ENCODE data around the gene INO80D.
"Not testable (repeated sequence)": the region's sequence is repeated elsewhere in the genome, so short reads cannot be mapped to it uniquely, and the experiment has no call there.

The INO80D gene

DNA sequence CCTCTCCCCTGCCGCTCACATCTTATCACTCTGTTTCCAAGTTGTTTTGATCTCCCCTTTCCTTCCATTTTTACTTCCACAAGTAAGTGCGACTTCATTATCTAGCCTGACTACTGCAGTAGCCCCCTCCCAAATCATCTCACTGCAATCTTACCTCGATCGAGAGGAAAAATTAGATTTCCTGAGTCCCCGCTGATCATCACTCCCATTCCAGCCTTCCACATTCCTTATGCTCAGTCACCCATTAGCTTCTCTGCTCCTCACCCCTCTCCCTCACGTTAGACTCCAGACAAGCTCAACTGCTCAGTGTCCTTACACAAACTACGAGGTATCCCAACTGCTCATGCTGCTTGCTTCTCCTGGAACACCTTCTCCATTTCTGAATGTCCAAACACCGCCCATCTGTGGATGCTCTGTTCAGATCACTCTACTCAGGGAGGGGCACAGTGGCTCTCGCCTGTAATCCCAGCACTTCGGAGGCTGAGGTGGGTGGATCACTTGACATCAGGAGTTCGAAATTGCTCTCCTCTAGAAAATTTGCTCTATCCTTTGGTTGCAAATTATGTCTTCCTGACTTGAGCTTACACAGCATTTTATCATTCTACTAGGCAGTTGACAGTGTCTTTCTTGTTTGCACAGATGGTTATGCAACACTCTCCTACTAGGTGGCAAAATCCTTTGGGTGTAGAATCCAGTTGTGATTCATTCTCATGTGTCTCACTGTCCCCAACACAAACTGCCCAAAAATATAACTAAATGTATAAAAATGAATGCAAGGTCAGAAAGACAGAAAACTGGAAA is 96.5 kb downstream of the INO80D start:
- Histone ChIP-seq H3K4me1 (ENCODE audit: insufficient read depth, low read length) (no peaks in the 10 kb centered on the region), H3K36me3 (ENCODE audit: insufficient read depth, low read depth, low read length) (peaks cover 18% of the 10 kb centered on the region; the same call in 1 of the 2 replicates), H3K4me3 (ENCODE audit: low read length) (no peak overlapping the region), H3K27ac (ENCODE audit: low read length) (no peak overlapping the region), H3K9me3 (ENCODE audit: insufficient read depth, low read depth, low read length) (no peaks in the 10 kb centered on the region), H3K9ac (ENCODE audit: low read depth, low read length) (no peak overlapping the region), H3K27me3 (ENCODE audit: insufficient read depth, low read length) (no peaks in the 10 kb centered on the region)

- peaks cover 18% of the 10 kb centered on the region; the same call in 1 of the 2 replicates for H3K36me3 ChIP-seq (ENCODE audit: insufficient read depth, low read depth, low read length)
- H3K4me1 ChIP-seq (ENCODE audit: insufficient read depth, low read length); H3K9ac ChIP-seq (ENCODE audit: low read depth, low read length); H3K9me3 ChIP-seq (ENCODE audit: insufficient read depth, low read depth, low read length); H3K4me3 ChIP-seq (ENCODE audit: low read length); H3K27me3 ChIP-seq (ENCODE audit: insufficient read depth, low read length); H3K27ac ChIP-seq (ENCODE audit: low read length): not testable (repeated sequence)
Observed at GRCh38 chr2:205988681-205989080, 97.3 kb downstream of the INO80D start.

GRCh38 chr2:205988274-205988673 is 97.7 kb downstream of the INO80D start:
- Histone ChIP-seq H3K9ac (ENCODE audit: low read depth, low read length) (no peak overlapping the region), H3K27me3 (ENCODE audit: insufficient read depth, low read length) (no peaks in the 10 kb centered on the region), H3K4me3 (ENCODE audit: low read length) (no peak overlapping the region), H3K9me3 (ENCODE audit: insufficient read depth, low read depth, low read length) (no peaks in the 10 kb centered on the region), H3K27ac (ENCODE audit: low read length) (no peak overlapping the region), H3K36me3 (ENCODE audit: insufficient read depth, low read depth, low read length) (peaks cover 18% of the 10 kb centered on the region; the same call in 1 of the 2 replicates), H3K4me1 (ENCODE audit: insufficient read depth, low read length) (no peaks in the 10 kb centered on the region)

DNA sequence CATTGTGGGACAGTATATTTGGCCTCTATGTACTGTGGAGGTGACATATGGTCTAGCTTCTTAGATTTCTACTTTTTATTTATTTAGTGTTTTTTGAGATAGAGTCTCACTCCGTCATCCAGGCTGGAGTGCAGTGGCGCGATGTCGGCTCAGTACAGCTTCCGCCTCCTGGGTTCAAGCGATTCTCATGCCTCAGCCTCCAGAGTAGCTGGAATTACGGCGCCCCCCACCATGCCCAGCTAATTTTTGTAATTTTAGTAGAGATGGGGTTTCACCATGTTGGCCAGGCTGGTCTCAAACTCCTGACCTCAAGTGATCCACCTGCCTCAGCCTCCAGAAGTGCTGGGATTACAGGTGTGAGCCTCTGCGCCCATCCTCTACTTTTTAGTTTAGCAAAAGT is 99.6 kb downstream of the INO80D start:
- H3K9me3 ChIP-seq (ENCODE audit: insufficient read depth, low read depth, low read length); H3K9ac ChIP-seq (ENCODE audit: low read depth, low read length); H3K27me3 ChIP-seq (ENCODE audit: insufficient read depth, low read length); H3K4me3 ChIP-seq (ENCODE audit: low read length); H3K4me1 ChIP-seq (ENCODE audit: insufficient read depth, low read length); H3K36me3 ChIP-seq (ENCODE audit: insufficient read depth, low read depth, low read length); H3K27ac ChIP-seq (ENCODE audit: low read length): not testable (repeated sequence)

- H3K4me3 ChIP-seq (ENCODE audit: low read length) = no peak overlapping the region
- no peaks in the 10 kb centered on the region for H3K9me3 ChIP-seq (ENCODE audit: insufficient read depth, low read depth, low read length)
- no peaks in the 10 kb centered on the region for H3K4me1 ChIP-seq (ENCODE audit: insufficient read depth, low read length)
- no peak overlapping the region for H3K27ac ChIP-seq (ENCODE audit: low read length)
- no peaks in the 10 kb centered on the region for H3K27me3 ChIP-seq (ENCODE audit: insufficient read depth, low read length)
- H3K9ac ChIP-seq (ENCODE audit: low read depth, low read length) = no peak overlapping the region
- H3K36me3 ChIP-seq (ENCODE audit: insufficient read depth, low read depth, low read length) = no peaks in the 10 kb centered on the region; the same call in 1 of the 2 replicates
Observed at GRCh38 chr2:205984381-205984780, 101.6 kb downstream of the INO80D start.

DNA sequence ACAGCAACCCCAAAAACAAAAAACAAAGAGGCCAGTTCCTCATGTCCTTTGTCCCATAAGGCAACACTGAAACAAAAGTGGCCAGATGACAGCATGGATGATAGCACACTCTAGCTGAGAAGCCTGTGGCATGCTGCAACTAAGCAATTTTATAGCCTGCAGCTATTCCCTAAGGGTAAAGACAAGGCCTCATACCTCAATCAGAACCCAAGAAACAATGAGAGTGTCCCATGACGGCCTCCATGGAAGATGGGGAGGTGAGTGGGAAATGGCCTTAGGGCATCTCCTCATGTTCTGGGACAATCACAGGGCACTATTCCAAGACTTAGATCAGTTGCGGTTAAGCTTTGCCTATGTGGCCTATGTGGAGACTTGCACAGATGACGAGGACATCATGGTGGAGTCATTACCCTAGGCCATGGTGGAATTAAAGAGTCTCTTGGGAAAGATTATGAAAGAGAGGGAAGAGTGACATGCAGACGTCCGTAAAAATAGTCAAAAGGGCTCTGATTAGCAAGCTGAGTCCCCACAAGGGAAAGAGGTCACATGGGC is 103.1 kb downstream of the INO80D start:
- Histone ChIP-seq H3K9ac (ENCODE audit: low read depth, low read length) (no peak overlapping the region), H3K9me3 (ENCODE audit: insufficient read depth, low read depth, low read length) (no peaks in the 10 kb centered on the region), H3K27me3 (ENCODE audit: insufficient read depth, low read length) (no peaks in the 10 kb centered on the region), H3K4me3 (ENCODE audit: low read length) (no peak overlapping the region), H3K36me3 (ENCODE audit: insufficient read depth, low read depth, low read length) (no peaks in the 10 kb centered on the region), H3K4me1 (ENCODE audit: insufficient read depth, low read length) (no peaks in the 10 kb centered on the region), H3K27ac (ENCODE audit: low read length) (no peak overlapping the region)

GRCh38 chr2:205978728-205979127 is 107.2 kb downstream of the INO80D start:
- H3K27me3 ChIP-seq (ENCODE audit: insufficient read depth, low read length); H3K27ac ChIP-seq (ENCODE audit: low read length); H3K4me3 ChIP-seq (ENCODE audit: low read length); H3K4me1 ChIP-seq (ENCODE audit: insufficient read depth, low read length); H3K36me3 ChIP-seq (ENCODE audit: insufficient read depth, low read depth, low read length); H3K9me3 ChIP-seq (ENCODE audit: insufficient read depth, low read depth, low read length); H3K9ac ChIP-seq (ENCODE audit: low read depth, low read length): not testable (repeated sequence)

DNA sequence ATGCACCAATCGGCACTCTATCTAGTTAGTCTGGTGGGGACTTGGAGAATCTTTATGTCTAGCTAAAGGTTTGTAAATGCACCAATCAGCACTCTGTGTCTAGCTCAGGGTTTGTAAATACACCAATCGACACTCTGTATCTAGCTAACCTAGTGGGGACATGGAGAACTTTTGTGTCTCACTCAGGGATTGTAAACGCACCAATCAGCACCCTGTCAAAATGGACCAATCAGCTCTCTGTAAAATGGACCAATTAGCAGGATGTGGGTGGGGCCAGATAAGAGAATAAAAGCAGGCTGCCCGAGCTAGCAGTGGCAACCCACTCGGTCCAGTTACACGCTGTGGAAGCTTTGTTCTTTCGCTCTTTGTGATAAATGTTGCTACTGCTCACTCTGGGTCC is 108.3 kb downstream of the INO80D start:
- not testable (repeated sequence) for H3K9me3 ChIP-seq (ENCODE audit: insufficient read depth, low read depth, low read length); H3K27ac ChIP-seq (ENCODE audit: low read length); H3K4me1 ChIP-seq (ENCODE audit: insufficient read depth, low read length); H3K27me3 ChIP-seq (ENCODE audit: insufficient read depth, low read length); H3K4me3 ChIP-seq (ENCODE audit: low read length); H3K36me3 ChIP-seq (ENCODE audit: insufficient read depth, low read depth, low read length); H3K9ac ChIP-seq (ENCODE audit: low read depth, low read length)

- not testable (repeated sequence) for H3K27me3 ChIP-seq (ENCODE audit: insufficient read depth, low read length); H3K27ac ChIP-seq (ENCODE audit: low read length); H3K36me3 ChIP-seq (ENCODE audit: insufficient read depth, low read depth, low read length); H3K9me3 ChIP-seq (ENCODE audit: insufficient read depth, low read depth, low read length); H3K9ac ChIP-seq (ENCODE audit: low read depth, low read length); H3K4me1 ChIP-seq (ENCODE audit: insufficient read depth, low read length); H3K4me3 ChIP-seq (ENCODE audit: low read length)
Observed at GRCh38 chr2:205976934-205977659, 108.9 kb downstream of the INO80D start.

- Histone ChIP-seq H3K36me3 (ENCODE audit: insufficient read depth, low read depth, low read length) (no peaks in the 10 kb centered on the region), H3K4me3 (ENCODE audit: low read length) (no peak overlapping the region), H3K27me3 (ENCODE audit: insufficient read depth, low read length) (no peaks in the 10 kb centered on the region), H3K9me3 (ENCODE audit: insufficient read depth, low read depth, low read length) (no peaks in the 10 kb centered on the region), H3K27ac (ENCODE audit: low read length) (no peak overlapping the region), H3K9ac (ENCODE audit: low read depth, low read length) (no peak overlapping the region), H3K4me1 (ENCODE audit: insufficient read depth, low read length) (no peaks in the 10 kb centered on the region)
Observed at GRCh38 chr2:205976120-205976814, 109.7 kb downstream of the INO80D start.

GRCh38 chr2:205975082-205975949 is 110.7 kb downstream of the INO80D start:
- Histone ChIP-seq H3K9ac (ENCODE audit: low read depth, low read length) (no peak overlapping the region), H3K4me3 (ENCODE audit: low read length) (no peak overlapping the region)

More at GRCh38 chr2:205975082-205975949, 110.7 kb downstream of the INO80D start:
- no peaks in the 10 kb centered on the region for H3K9me3 ChIP-seq (ENCODE audit: insufficient read depth, low read depth, low read length)
- H3K4me1 ChIP-seq (ENCODE audit: insufficient read depth, low read length) = peaks cover 4% of the 10 kb centered on the region; the same call in 1 of the 2 replicates
- no peaks in the 10 kb centered on the region for H3K27me3 ChIP-seq (ENCODE audit: insufficient read depth, low read length)
- no peaks in the 10 kb centered on the region for H3K36me3 ChIP-seq (ENCODE audit: insufficient read depth, low read depth, low read length)
- no peak overlapping the region for H3K27ac ChIP-seq (ENCODE audit: low read length)

Data from iPS-20b (cell line).